Stomach (tissue), 4 donors: ENCODE measurements around the gene RUNX1.

Experiments
- POLR2A ChIP-seq, 4 donors: fragments of 450-650 bp; IDR thresholded peaks; one replicate each; pipeline ENCODE4 v1.6.1; 2016; ENCODE audit warnings: antibody characterized with exemption in 4 of 4, control low read depth in 2 of 4, mild to moderate bottlenecking in 1 of 4, moderate library complexity in 1 of 4
- TF ChIP-seq, protein P1 (sequence below), 7 experiments: fragments of 450-650 bp in 4 of 7; fragments of 200-600 bp in 3 of 7; sonication (generic) in 3 of 7; IDR thresholded peaks; one replicate each; pipeline ENCODE4 v1.5.1; 2016 to 2019; ENCODE audit warnings: antibody characterized with exemption in 7 of 7, control low read depth in 2 of 7, mild to moderate bottlenecking in 1 of 7

DNA sequence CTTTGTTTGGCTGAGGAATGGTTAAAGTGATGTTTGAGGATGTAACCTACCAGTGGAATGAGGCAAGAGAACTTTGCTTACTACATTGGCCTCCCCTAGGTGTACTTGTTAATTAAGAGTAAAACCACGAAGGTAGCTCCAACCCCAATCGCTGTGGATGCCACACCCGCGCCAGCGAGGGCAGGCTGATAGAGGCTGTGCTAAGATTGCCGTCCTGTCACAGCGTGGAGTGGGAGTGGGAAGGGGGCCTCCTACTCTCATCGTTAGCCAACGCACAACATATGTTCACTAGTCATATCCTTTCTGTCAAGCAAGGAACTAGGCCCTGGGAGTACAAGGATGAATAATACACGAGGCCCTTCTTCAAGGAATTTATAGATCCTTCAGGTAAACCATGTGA is 99.6 kb downstream of the RUNX1 start:
- TF ChIP-seq, protein P1, sequence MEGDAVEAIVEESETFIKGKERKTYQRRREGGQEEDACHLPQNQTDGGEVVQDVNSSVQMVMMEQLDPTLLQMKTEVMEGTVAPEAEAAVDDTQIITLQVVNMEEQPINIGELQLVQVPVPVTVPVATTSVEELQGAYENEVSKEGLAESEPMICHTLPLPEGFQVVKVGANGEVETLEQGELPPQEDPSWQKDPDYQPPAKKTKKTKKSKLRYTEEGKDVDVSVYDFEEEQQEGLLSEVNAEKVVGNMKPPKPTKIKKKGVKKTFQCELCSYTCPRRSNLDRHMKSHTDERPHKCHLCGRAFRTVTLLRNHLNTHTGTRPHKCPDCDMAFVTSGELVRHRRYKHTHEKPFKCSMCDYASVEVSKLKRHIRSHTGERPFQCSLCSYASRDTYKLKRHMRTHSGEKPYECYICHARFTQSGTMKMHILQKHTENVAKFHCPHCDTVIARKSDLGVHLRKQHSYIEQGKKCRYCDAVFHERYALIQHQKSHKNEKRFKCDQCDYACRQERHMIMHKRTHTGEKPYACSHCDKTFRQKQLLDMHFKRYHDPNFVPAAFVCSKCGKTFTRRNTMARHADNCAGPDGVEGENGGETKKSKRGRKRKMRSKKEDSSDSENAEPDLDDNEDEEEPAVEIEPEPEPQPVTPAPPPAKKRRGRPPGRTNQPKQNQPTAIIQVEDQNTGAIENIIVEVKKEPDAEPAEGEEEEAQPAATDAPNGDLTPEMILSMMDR (IDR thresholded peaks at IDR 0.05): no peak
- TF ChIP-seq POLR2A (IDR thresholded peaks at IDR 0.05): no peak
